ENCODE data around the gene EGLN1.

- TF ChIP-seq ATF3 (IDR thresholded peaks at IDR 0.05) (no peak), JUND (IDR thresholded peaks at IDR 0.05) (no peak), POLR2AphosphoS5 (IDR thresholded peaks at IDR 0.05; ENCODE audit: low read depth, low read length) (no peak), ELF1 (IDR thresholded peaks at IDR 0.05; ENCODE audit: borderline replicate concordance, low read depth) (no peak), EZH2 (IDR thresholded peaks at IDR 0.05) (no peak), POLR2A (IDR thresholded peaks at IDR 0.05; ENCODE audit: borderline replicate concordance, extremely low read depth, insufficient read depth, insufficient read length) (no peak)
- TF ChIP-seq, protein P1, sequence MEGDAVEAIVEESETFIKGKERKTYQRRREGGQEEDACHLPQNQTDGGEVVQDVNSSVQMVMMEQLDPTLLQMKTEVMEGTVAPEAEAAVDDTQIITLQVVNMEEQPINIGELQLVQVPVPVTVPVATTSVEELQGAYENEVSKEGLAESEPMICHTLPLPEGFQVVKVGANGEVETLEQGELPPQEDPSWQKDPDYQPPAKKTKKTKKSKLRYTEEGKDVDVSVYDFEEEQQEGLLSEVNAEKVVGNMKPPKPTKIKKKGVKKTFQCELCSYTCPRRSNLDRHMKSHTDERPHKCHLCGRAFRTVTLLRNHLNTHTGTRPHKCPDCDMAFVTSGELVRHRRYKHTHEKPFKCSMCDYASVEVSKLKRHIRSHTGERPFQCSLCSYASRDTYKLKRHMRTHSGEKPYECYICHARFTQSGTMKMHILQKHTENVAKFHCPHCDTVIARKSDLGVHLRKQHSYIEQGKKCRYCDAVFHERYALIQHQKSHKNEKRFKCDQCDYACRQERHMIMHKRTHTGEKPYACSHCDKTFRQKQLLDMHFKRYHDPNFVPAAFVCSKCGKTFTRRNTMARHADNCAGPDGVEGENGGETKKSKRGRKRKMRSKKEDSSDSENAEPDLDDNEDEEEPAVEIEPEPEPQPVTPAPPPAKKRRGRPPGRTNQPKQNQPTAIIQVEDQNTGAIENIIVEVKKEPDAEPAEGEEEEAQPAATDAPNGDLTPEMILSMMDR (IDR thresholded peaks at IDR 0.05 in 2 of 3, conservative IDR thresholded peaks at IDR 0.05 in 1 of 3; ENCODE audit: borderline replicate concordance in 1 of 3, insufficient read depth in 1 of 3, low read depth in 2 of 3, low read length in 2 of 3) = no peak
Observed at GRCh38 chr1:231374394-231374793, 47.7 kb downstream of the EGLN1 start.

Measured in HCT116 (cell line).